GM23338 (cell line): ENCODE measurements around the gene ZNF441. TPM values are rescaled to one million over a fixed set of nuclear protein-coding genes. Genes with fewer than 3 reads are reported as not detected.

Source experiments
- ATAC-seq: fragments of 200-7000 bp; cut with Tn5 transposase; 3 replicates; pipeline ENCODE4 v1.9.1; 2020
- DNase-seq: peaks from one replicate; pipeline ENCODE4 v3.0.0-alpha.2; 2015; ENCODE audit warnings: low spot score
- H2AFZ ChIP-seq: fragments of 200-600 bp; sonication (generic); 2 replicates; pipeline ENCODE4 v1.8.0; 2016; ENCODE audit warnings: antibody characterized with exemption, mild to moderate bottlenecking, moderate library complexity
- H3F3A ChIP-seq: fragments of 200-600 bp; sonication (generic); replicated peaks from 2 replicates; pipeline ENCODE4 v1.8.0; 2017; ENCODE audit warnings: antibody characterized with exemption, mixed run types, low read depth
- H3K27ac ChIP-seq: fragments of 200-600 bp; sonication (generic); 2 replicates; pipeline ENCODE4 v1.6.1; 2016; ENCODE audit warnings: low read depth
- H3K27me3 ChIP-seq: fragments of 200-600 bp; sonication (generic); 2 replicates; pipeline ENCODE4 v1.8.0; 2016; ENCODE audit warnings: mild to moderate bottlenecking, mixed run types, moderate library complexity; ENCODE audit not compliant: insufficient read depth
- H3K36me3 ChIP-seq: fragments of 200-600 bp; sonication (generic); 2 replicates; pipeline ENCODE4 v1.8.0; 2016; ENCODE audit warnings: mild to moderate bottlenecking; ENCODE audit not compliant: insufficient read depth
- H3K4me1 ChIP-seq: fragments of 200-600 bp; sonication (generic); 2 replicates; pipeline ENCODE4 v1.8.0; 2016; ENCODE audit warnings: mild to moderate bottlenecking, moderate library complexity; ENCODE audit not compliant: insufficient read depth
- H3K4me2 ChIP-seq: fragments of 200-600 bp; sonication (generic); 2 replicates; pipeline ENCODE4 v1.7.1; 2017; ENCODE audit warnings: mixed run types
- H3K4me3 ChIP-seq: fragments of 200-600 bp; sonication (generic); 2 replicates; pipeline ENCODE4 v1.6.1; 2016; ENCODE audit warnings: mixed run types
- H3K79me2 ChIP-seq: fragments of 200-600 bp; sonication (generic); replicated peaks from 2 replicates; pipeline ENCODE4 v1.8.0; 2017; ENCODE audit warnings: mild to moderate bottlenecking; ENCODE audit not compliant: insufficient read depth
- H3K9me2 ChIP-seq: fragments of 200-600 bp; sonication (generic); 2 replicates; pipeline ENCODE4 v1.8.0; 2017; ENCODE audit not compliant: insufficient read depth
- H4K20me1 ChIP-seq: fragments of 200-600 bp; sonication (generic); replicated peaks from 2 replicates; pipeline ENCODE4 v1.8.0; 2017; ENCODE audit warnings: mild to moderate bottlenecking; ENCODE audit not compliant: insufficient read depth
- H3K27ac Mint-ChIP-seq: 2 replicates; pipeline ENCODE4 v1.8.0; 2020; ENCODE audit warnings: inconsistent platforms, mild to moderate bottlenecking, moderate library complexity, mixed read lengths
- H3K27me3 Mint-ChIP-seq: 3 replicates; pipeline ENCODE4 v1.8.0; 2022; ENCODE audit warnings: low read depth, mild to moderate bottlenecking, moderate library complexity, mixed read lengths, inconsistent platforms; ENCODE audit not compliant: insufficient read depth, poor library complexity
- H3K36me3 Mint-ChIP-seq: 3 replicates; pipeline ENCODE4 v1.8.0; 2021; ENCODE audit warnings: low read depth, mild to moderate bottlenecking, inconsistent platforms, moderate library complexity, mixed read lengths
- H3K4me1 Mint-ChIP-seq: 3 replicates; pipeline ENCODE4 v1.8.0; 2020; ENCODE audit warnings: mild to moderate bottlenecking, inconsistent platforms, mixed read lengths
- H3K4me3 Mint-ChIP-seq: 3 replicates; pipeline ENCODE4 v1.8.0; 2021; ENCODE audit warnings: moderate library complexity, mild to moderate bottlenecking, inconsistent platforms, mixed read lengths
- H3K9me3 Mint-ChIP-seq: 3 replicates; pipeline ENCODE4 v1.8.0; 2020; ENCODE audit warnings: moderate library complexity, mild to moderate bottlenecking, inconsistent platforms, mixed read lengths
- EZH2phosphoT487 ChIP-seq: fragments of 200-600 bp; sonication (generic); IDR thresholded peaks from one replicate; pipeline ENCODE4 v1.8.1; 2018; ENCODE audit warnings: antibody characterized with exemption; ENCODE audit not compliant: unreplicated experiment
- JUNB ChIP-seq: IDR thresholded peaks from one replicate; pipeline ENCODE4 v1.6.1; 2016; ENCODE audit warnings: antibody characterized with exemption; ENCODE audit not compliant: unreplicated experiment
- NANOG ChIP-seq: IDR thresholded peaks from 2 replicates; pipeline ENCODE4 v1.6.1; 2016; ENCODE audit warnings: antibody characterized with exemption, borderline replicate concordance
- REST ChIP-seq: IDR thresholded peaks from one replicate; pipeline ENCODE4 v1.6.1; 2018; ENCODE audit warnings: antibody characterized with exemption; ENCODE audit not compliant: unreplicated experiment
- ZNF331 ChIP-seq: fragments of 250-450 bp; sonication (Bioruptor Pico); IDR thresholded peaks from 2 replicates; pipeline ENCODE4 v1.5.0; 2020; ENCODE audit warnings: low read depth, mild to moderate bottlenecking, moderate library complexity
- ZNF462 ChIP-seq: fragments of 250-450 bp; sonication (Bioruptor Pico); IDR thresholded peaks from 2 replicates; pipeline ENCODE4 v1.5.0; 2020; ENCODE audit warnings: mild to moderate bottlenecking, moderate library complexity
- polyA plus RNA-seq: library from polyadenylated mRNA; unstranded; fragments of >200 nt; fragmentation: Nextera tagmentation; extraction: Ambion mirVana; gene quantifications from 2 replicates; pipeline ENCODE4 v1.2.1, GENCODE V29; 2016
- total RNA-seq: library from RNA; depleted of rRNA; stranded (reverse); fragments of >200 nt; shearing (Covaris generic); gene quantifications from 2 replicates; pipeline ENCODE4 v1.2.3, GENCODE V29; 2014

ZNF441 gene
- total and polyA plus RNA-seq, 2 experiments from 2014 or later, result 0.40 to 0.52 TPM

- H2AFZ ChIP-seq, result no peak overlapping the region
- DNase-seq (no peak), ATAC-seq (no peak)
- H3K79me2 ChIP-seq, result no peaks in the 10 kb centered on the region
- no peaks in the 10 kb centered on the region for H4K20me1 ChIP-seq
- H3K36me3 Mint-ChIP-seq, result peaks cover 8% of the 10 kb centered on the region; the same call in 2 of the 3 replicates
- no peak overlapping the region for H3K4me3 ChIP-seq
- H3K27me3 Mint-ChIP-seq, result no peaks in the 10 kb centered on the region
- no peak overlapping the region for H3K27ac Mint-ChIP-seq
- no peaks in the 10 kb centered on the region for H3K27me3 ChIP-seq
- no peak overlapping the region for H3K4me2 ChIP-seq
- H3F3A ChIP-seq, result no peaks in the 10 kb centered on the region
- H3K4me3 Mint-ChIP-seq, result no peak overlapping the region
- no peak for TF ChIP-seq ZNF462 (CRISPR knock-in tag)
- no peak for TF ChIP-seq NANOG
- TF ChIP-seq ZNF331 (CRISPR knock-in tag), result no peak
- no peak for TF ChIP-seq EZH2phosphoT487
- no peak for TF ChIP-seq REST
- no peak for TF ChIP-seq JUNB
- no peaks in the 10 kb centered on the region for H3K4me1 Mint-ChIP-seq
- no peaks in the 10 kb centered on the region for H3K9me2 ChIP-seq
- peaks cover 91% of the 10 kb centered on the region for H3K9me3 Mint-ChIP-seq
- no peaks in the 10 kb centered on the region for H3K36me3 ChIP-seq
- no peaks in the 10 kb centered on the region for H3K4me1 ChIP-seq
- no peak overlapping the region for H3K27ac ChIP-seq
Observed at GRCh38 chr19:11787536-11787935, 20.7 kb downstream of the ZNF441 start.
